ENCODE results near the gene TMCO5A.

GRCh38 chr15:37981201-37981600, 46.8 kb downstream of the TMCO5A start:
- TF ChIP-seq CTCF (IDR thresholded peaks at IDR 0.05) (no peak), POLR2A (IDR thresholded peaks at IDR 0.05) (no peak)

Data from adrenal gland (tissue), 5 donors.